HFFc6 (cell line): ENCODE results near the gene STK33. TPM values are rescaled to one million over a fixed set of nuclear protein-coding genes. Genes with fewer than 3 reads are reported as not detected.

Source experiments
- DNase-seq: peaks from one replicate; pipeline ENCODE4 v3.0.0-alpha.2; 2018
- H3K27ac Mint-ChIP-seq: 2 replicates; pipeline ENCODE4 v1.8.0; 2020; ENCODE audit warnings: mild to moderate bottlenecking, mixed read lengths
- H3K27me3 Mint-ChIP-seq: 2 replicates; pipeline ENCODE4 v1.8.0; 2021; ENCODE audit warnings: mild to moderate bottlenecking, moderate library complexity, mixed read lengths; ENCODE audit not compliant: insufficient read depth
- H3K36me3 Mint-ChIP-seq: 2 replicates; pipeline ENCODE4 v1.8.0; 2021; ENCODE audit warnings: low read depth, mixed read lengths
- H3K4me1 Mint-ChIP-seq: 2 replicates; pipeline ENCODE4 v1.8.0; 2020; ENCODE audit warnings: low read depth, mixed read lengths
- H3K4me3 Mint-ChIP-seq: 2 replicates; pipeline ENCODE4 v1.8.0; 2020; ENCODE audit warnings: mild to moderate bottlenecking, moderate library complexity, mixed read lengths
- H3K9me3 Mint-ChIP-seq: 2 replicates; pipeline ENCODE4 v1.8.0; 2020; ENCODE audit warnings: mild to moderate bottlenecking, mixed read lengths
- total RNA-seq, 6 experiments: library from RNA; stranded (reverse); fragmentation: NEBNext Ultra II Directional; extraction: Animal tissue kit (Norgen Biotek cat#: 25700); gene quantifications; 2 replicates in 1 of 6; 3 replicates in 5 of 6; pipeline ENCODE4 v1.2.3, GENCODE V29; 2021
- TF ChIP-seq, protein P1 (sequence below): fragments of 200-600 bp; sonication (generic); IDR thresholded peaks from 2 replicates; pipeline ENCODE4 v1.5.0; 2021; ENCODE audit warnings: antibody characterized with exemption, mild to moderate bottlenecking

The STK33 gene
- total RNA-seq, 6 experiments from 2014 or later = 0.73 to 4.0 (median 3.8) TPM; not detected in 1

- Mint-ChIP-seq H3K9me3 (no peaks in the 10 kb centered on the region), H3K4me3 (no peak overlapping the region), H3K4me1 (no peaks in the 10 kb centered on the region), H3K27ac (no peak overlapping the region), H3K36me3 (no peaks in the 10 kb centered on the region), H3K27me3 (peaks cover 4% of the 10 kb centered on the region; the same call in 1 of the 2 replicates)
- DNase-seq = no peak
- TF ChIP-seq, protein P1, sequence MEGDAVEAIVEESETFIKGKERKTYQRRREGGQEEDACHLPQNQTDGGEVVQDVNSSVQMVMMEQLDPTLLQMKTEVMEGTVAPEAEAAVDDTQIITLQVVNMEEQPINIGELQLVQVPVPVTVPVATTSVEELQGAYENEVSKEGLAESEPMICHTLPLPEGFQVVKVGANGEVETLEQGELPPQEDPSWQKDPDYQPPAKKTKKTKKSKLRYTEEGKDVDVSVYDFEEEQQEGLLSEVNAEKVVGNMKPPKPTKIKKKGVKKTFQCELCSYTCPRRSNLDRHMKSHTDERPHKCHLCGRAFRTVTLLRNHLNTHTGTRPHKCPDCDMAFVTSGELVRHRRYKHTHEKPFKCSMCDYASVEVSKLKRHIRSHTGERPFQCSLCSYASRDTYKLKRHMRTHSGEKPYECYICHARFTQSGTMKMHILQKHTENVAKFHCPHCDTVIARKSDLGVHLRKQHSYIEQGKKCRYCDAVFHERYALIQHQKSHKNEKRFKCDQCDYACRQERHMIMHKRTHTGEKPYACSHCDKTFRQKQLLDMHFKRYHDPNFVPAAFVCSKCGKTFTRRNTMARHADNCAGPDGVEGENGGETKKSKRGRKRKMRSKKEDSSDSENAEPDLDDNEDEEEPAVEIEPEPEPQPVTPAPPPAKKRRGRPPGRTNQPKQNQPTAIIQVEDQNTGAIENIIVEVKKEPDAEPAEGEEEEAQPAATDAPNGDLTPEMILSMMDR = no peak
Observed at GRCh38 chr11:8415195-8415594, 178.8 kb downstream of the STK33 start.

- no peak overlapping the region for H3K4me3 Mint-ChIP-seq
- no peaks in the 10 kb centered on the region for H3K36me3 Mint-ChIP-seq
- H3K27ac Mint-ChIP-seq = no peak overlapping the region
- peaks cover 6% of the 10 kb centered on the region; the same call in 1 of the 2 replicates for H3K27me3 Mint-ChIP-seq
- DNase-seq = no peak
- H3K4me1 Mint-ChIP-seq = no peaks in the 10 kb centered on the region
- H3K9me3 Mint-ChIP-seq = no peaks in the 10 kb centered on the region
- TF ChIP-seq, protein P1 = no peak
Observed at GRCh38 chr11:8408151-8408941, 185.7 kb downstream of the STK33 start.

DNA sequence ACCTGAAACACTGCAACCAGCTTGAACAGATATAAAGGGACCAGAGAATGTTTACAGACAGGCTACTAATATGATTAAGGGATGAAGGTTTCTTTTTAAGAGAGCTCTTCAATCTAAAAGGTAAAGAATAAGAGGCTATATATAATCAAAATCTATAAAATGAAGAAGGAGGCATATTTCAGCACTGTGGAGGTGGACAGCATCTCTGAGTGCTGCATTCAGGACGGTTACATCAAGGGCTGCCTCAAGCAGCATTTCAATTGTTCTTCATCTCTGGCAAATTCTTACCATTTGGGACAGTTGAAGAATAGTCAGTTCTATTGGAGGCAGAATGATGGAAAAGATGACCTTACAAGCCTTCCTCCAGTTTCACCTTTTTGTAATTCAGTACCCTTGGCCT is 190.7 kb downstream of the STK33 start:
- Mint-ChIP-seq H3K36me3 (no peaks in the 10 kb centered on the region), H3K4me1 (no peaks in the 10 kb centered on the region), H3K27ac (no peak overlapping the region), H3K4me3 (no peak overlapping the region), H3K27me3 (peaks cover 2% of the 10 kb centered on the region; the same call in 1 of the 2 replicates), H3K9me3 (no peaks in the 10 kb centered on the region)
- TF ChIP-seq, protein P1 = no peak
- no peak for DNase-seq

- Mint-ChIP-seq H3K4me1 (no peaks in the 10 kb centered on the region), H3K9me3 (no peaks in the 10 kb centered on the region), H3K27ac (no peak overlapping the region), H3K36me3 (no peaks in the 10 kb centered on the region), H3K27me3 (peaks cover 11% of the 10 kb centered on the region), H3K4me3 (no peak overlapping the region)
- TF ChIP-seq, protein P1 = no peak
- DNase-seq = no peak
Observed at GRCh38 chr11:8392886-8393285, 201.1 kb downstream of the STK33 start.

- Mint-ChIP-seq H3K36me3 (no peaks in the 10 kb centered on the region), H3K4me3 (no peak overlapping the region), H3K27me3 (peaks cover 11% of the 10 kb centered on the region), H3K4me1 (no peaks in the 10 kb centered on the region), H3K9me3 (no peaks in the 10 kb centered on the region), H3K27ac (no peak overlapping the region)
- TF ChIP-seq, protein P1 = no peak
- DNase-seq = no peak
Observed at GRCh38 chr11:8392166-8392565, 201.9 kb downstream of the STK33 start.
